IMR-90 (cell line): ENCODE measurements around the gene PFDN5. TPM values are rescaled to one million over a fixed set of nuclear protein-coding genes. Genes with fewer than 3 reads are reported as not detected.

Source experiments
- ATAC-seq: fragments of 200-7000 bp; cut with Tn5 transposase; 2 replicates; pipeline ENCODE4 v1.9.1; 2020; ENCODE audit warnings: low read depth, mild to moderate bottlenecking, moderate library complexity
- BruUV-seq: library from RNA; stranded (reverse); fragments of 400-500 nt; replicated peaks from 2 replicates; lab custom pipeline; 2021; lab: Mats Ljungman, UMichigan
- CTCF ChIA-PET: fragments of 300-600 bp; formaldehyde crosslinking; extraction: SDS; loops from one replicate; lab custom pipeline; 2021; ENCODE audit warnings: antibody characterized with exemption; lab: Yijun Ruan, JAX
- POLR2A ChIA-PET: fragments of 300-600 bp; sonication (Branson Sonifier 250); formaldehyde crosslinking; loops from one replicate; lab custom pipeline; 2022; ENCODE audit warnings: antibody characterized with exemption; ENCODE audit not compliant: unreplicated experiment; lab: Charles Lee
- DNase-seq: peaks from one replicate; pipeline ENCODE4 v3.0.0; 2013
- H2AFZ ChIP-seq: replicated peaks from 2 replicates; pipeline ENCODE3; 2013; ENCODE audit warnings: low read length, mild to moderate bottlenecking; ENCODE audit not compliant: poor library complexity
- H2AK5ac ChIP-seq: 2 replicates; pipeline ENCODE4 v1.6.1; 2013; ENCODE audit warnings: low read depth, low read length, inconsistent platforms
- H2AK9ac ChIP-seq: replicated peaks from 2 replicates; pipeline ENCODE3; 2013; ENCODE audit warnings: mild to moderate bottlenecking, low read depth, low read length, moderate library complexity; ENCODE audit not compliant: poor library complexity
- H2BK120ac ChIP-seq: 2 replicates; pipeline ENCODE4 v1.6.1; 2013; ENCODE audit warnings: low read depth, low read length, inconsistent platforms
- H2BK15ac ChIP-seq: 3 replicates; pipeline ENCODE4 v1.6.1; 2013; ENCODE audit warnings: low read depth, low read length, inconsistent platforms
- H2BK20ac ChIP-seq: 2 replicates; pipeline ENCODE4 v1.6.1; 2013; ENCODE audit warnings: low read depth, mild to moderate bottlenecking, inconsistent platforms, low read length, moderate library complexity
- H2BK5ac ChIP-seq: 2 replicates; pipeline ENCODE4 v1.6.1; 2013; ENCODE audit warnings: mild to moderate bottlenecking, low read depth, low read length, inconsistent platforms; ENCODE audit not compliant: poor library complexity, severe bottlenecking
- H3K14ac ChIP-seq: replicated peaks from 2 replicates; pipeline ENCODE4 v1.6.1; 2013; ENCODE audit warnings: low read depth, low read length, inconsistent platforms
- H3K18ac ChIP-seq: 2 replicates; pipeline ENCODE4 v1.6.1; 2013; ENCODE audit warnings: low read depth, low read length, control low read depth
- H3K23ac ChIP-seq: 2 replicates; pipeline ENCODE4 v1.6.1; 2013; ENCODE audit warnings: low read depth, low read length, inconsistent platforms
- H3K27ac ChIP-seq: 2 replicates; pipeline ENCODE4 v1.5.1; 2013; ENCODE audit warnings: mild to moderate bottlenecking, control low read depth, low read length; ENCODE audit not compliant: insufficient read depth
- H3K27me3 ChIP-seq: 2 replicates; pipeline ENCODE4 v1.6.1; 2013; ENCODE audit warnings: low read length; ENCODE audit not compliant: control insufficient read depth, insufficient read depth
- H3K36me3 ChIP-seq: 2 replicates; pipeline ENCODE4 v1.6.1; 2013; ENCODE audit warnings: low read length, mixed read lengths; ENCODE audit not compliant: control insufficient read depth, insufficient read depth
- H3K4ac ChIP-seq: 2 replicates; pipeline ENCODE4 v1.6.1; 2013; ENCODE audit warnings: low read depth, low read length, inconsistent platforms
- H3K4me1 ChIP-seq: 2 replicates; pipeline ENCODE4 v1.6.1; 2013; ENCODE audit warnings: low read length, mixed read lengths; ENCODE audit not compliant: control insufficient read depth, insufficient read depth
- H3K4me2 ChIP-seq: 2 replicates; pipeline ENCODE4 v1.6.1; 2013; ENCODE audit warnings: low read depth, mild to moderate bottlenecking, control low read depth, low read length, moderate library complexity
- H3K4me3 ChIP-seq: 2 replicates; pipeline ENCODE4 v1.5.1; 2013; ENCODE audit warnings: low read depth, mild to moderate bottlenecking, control low read depth, low read length, moderate library complexity; ENCODE audit not compliant: insufficient read depth
- H3K56ac ChIP-seq: 2 replicates; pipeline ENCODE4 v1.6.1; 2013; ENCODE audit warnings: low read length, inconsistent platforms; ENCODE audit not compliant: insufficient read depth; ENCODE audit errors: extremely low read depth
- H3K79me1 ChIP-seq, 2 experiments: 2 replicates each; pipeline ENCODE4 v1.6.1; 2013; ENCODE audit warnings: low read length in 2 of 2, inconsistent platforms in 1 of 2, low read depth in 1 of 2
- H3K9ac ChIP-seq: 2 replicates; pipeline ENCODE4 v1.6.1; 2013; ENCODE audit warnings: low read depth, low read length, control low read depth
- H3K9me1 ChIP-seq: 2 replicates; pipeline ENCODE4 v1.6.1; 2013; ENCODE audit warnings: low read length, inconsistent platforms; ENCODE audit not compliant: insufficient read depth
- H3K9me3 ChIP-seq: 2 replicates; pipeline ENCODE4 v1.6.1; 2013; ENCODE audit warnings: low read length; ENCODE audit not compliant: control insufficient read depth, insufficient read depth
- H4K20me1 ChIP-seq: 2 replicates; pipeline ENCODE4 v1.6.1; 2013; ENCODE audit warnings: low read length, inconsistent platforms; ENCODE audit not compliant: insufficient read depth
- H4K5ac ChIP-seq: 2 replicates; pipeline ENCODE4 v1.6.1; 2013; ENCODE audit warnings: mild to moderate bottlenecking, low read depth, low read length, control low read depth
- H4K8ac ChIP-seq, 2 experiments: 2 replicates each; pipeline ENCODE4 v1.6.1; 2013; ENCODE audit warnings: low read depth in 2 of 2, low read length in 2 of 2, control low read depth in 1 of 2, inconsistent platforms in 1 of 2
- H4K91ac ChIP-seq: 2 replicates; pipeline ENCODE4 v1.6.1; 2013; ENCODE audit warnings: low read depth, low read length, inconsistent platforms; ENCODE audit not compliant: insufficient read depth
- CEBPB ChIP-seq: IDR thresholded peaks from 2 replicates; pipeline ENCODE4 v1.6.1; 2012; ENCODE audit warnings: low read depth, low read length, improper control_type of control experiment
- CTCF ChIP-seq: conservative IDR thresholded peaks from 2 replicates; pipeline ENCODE4 v1.5.1; 2012; ENCODE audit warnings: mild to moderate bottlenecking, low read depth, low read length, improper control_type of control experiment
- RAD21 ChIP-seq: IDR thresholded peaks from 2 replicates; pipeline ENCODE4 v1.6.1; 2012; ENCODE audit warnings: low read length, improper control_type of control experiment
- RFX5 ChIP-seq: IDR thresholded peaks from 2 replicates; pipeline ENCODE4 v1.8.0; 2012; ENCODE audit warnings: low read depth, mild to moderate bottlenecking, low read length, moderate library complexity
- SMC3 ChIP-seq: fragments of 150-350 bp; IDR thresholded peaks from 2 replicates; pipeline ENCODE4 v1.6.1; 2016; ENCODE audit warnings: low read depth, mild to moderate bottlenecking, antibody characterized with exemption, low read length, moderate library complexity
- WGBS, 2 experiments: methylation state at CpG; one replicate each; pipeline versions ENCODE4 v1.1.5 to v1.1.7; 2013; ENCODE audit warnings: missing lambda C conversion rate in 2 of 2; ENCODE audit not compliant: insufficient read length in 1 of 2; ENCODE audit errors: extremely low coverage in 2 of 2; 5-methylcytosine and 5-hydroxymethylcytosine counted together
- dilution Hi-C: fragments of 300-500 bp; cut with HindIII; formaldehyde crosslinking; loops from one replicate; pipeline ENCODE4 v1.14.3; 2018; ENCODE audit warnings: low sequenced_read_pairs; ENCODE audit not compliant: unreplicated experiment
- in situ Hi-C: fragments of 300-500 bp; cut with MboI; formaldehyde crosslinking; loops from 3 replicates; pipeline ENCODE4 v1.14.3; 2019; ENCODE audit warnings: low sequenced_read_pairs, inconsistent platforms, mixed read lengths
- intact Hi-C: fragments of 100-400 bp; cut with micrococcal nuclease; formaldehyde crosslinking; loops from 2 replicates; pipeline ENCODE4 v1.10.0; 2022
- polyA plus RNA-seq, 3 experiments: library from polyadenylated mRNA; depleted of rRNA; stranded (reverse); fragments of >200 nt; gene quantifications; 2 replicates each; pipeline ENCODE4 v1.2.3, GENCODE V29; 2012; ENCODE audit warnings: low replicate concordance in 1 of 3
- total RNA-seq: library from RNA; depleted of rRNA; stranded (reverse); fragments of >200 nt; gene quantifications from 2 replicates; pipeline ENCODE4 v1.2.3, GENCODE V29; 2012

The PFDN5 gene
- total and polyA plus RNA-seq, 2 of the 4 experiments (the other 2 are of a cell fraction), result 1,011 to 1,338 TPM

DNA sequence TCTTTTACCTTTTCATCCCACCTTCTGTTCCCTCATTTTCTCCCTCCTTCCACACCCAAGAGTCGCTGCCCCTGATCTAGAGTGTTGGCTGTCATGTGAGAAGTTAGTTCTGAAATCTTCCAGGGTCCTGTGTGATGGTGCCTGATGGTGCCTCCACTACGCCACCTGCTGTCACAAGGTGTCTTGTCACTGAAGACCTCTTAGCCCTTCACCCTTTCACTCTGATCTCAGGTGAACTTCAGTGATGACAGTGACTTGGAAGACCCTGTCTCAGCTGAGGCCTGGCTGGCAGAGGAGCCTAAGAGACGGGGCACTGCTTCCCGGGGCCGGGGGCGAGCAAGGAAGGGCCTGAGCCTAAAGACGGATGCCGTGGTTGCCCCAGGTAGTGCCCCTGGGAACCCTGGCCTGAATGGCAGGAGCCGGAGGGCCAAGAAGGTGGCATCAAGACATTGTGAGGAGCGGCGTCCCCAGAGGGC lies 7.6 kb upstream of the PFDN5 start:
- peaks cover 2% of the 10 kb centered on the region for H3K36me3 ChIP-seq
- peak; percentile 85 for TF ChIP-seq SMC3
- TF ChIP-seq RAD21, result peak; percentile 75
- no peak for TF ChIP-seq RFX5
- peak; percentile 71 for TF ChIP-seq CTCF
- no peak for TF ChIP-seq CEBPB
- in situ Hi-C loops, result loop anchor here (5.0 kb wide), 1 partner anchor 75 kb away; no protein-coding TSS in a partner anchor

More for the DNA sequence above, 7.6 kb upstream of the PFDN5 start:
- WGBS, 2 experiments, result 91% methylated on average over 9 of the region's 11 CpGs; no CpG with 5 or more reads in 1 of the 2 experiments
- no peak overlapping the region for H3K4me3 ChIP-seq
- no peak overlapping the region for H4K91ac ChIP-seq
- H2AFZ ChIP-seq, result peak overlapping the region; percentile 53
- intact Hi-C loops (loop anchor here (1.0 kb wide), 2 partner anchors 69 to 74 kb away; no protein-coding TSS in a partner anchor), dilution Hi-C loops (no loop called here)
- H4K5ac ChIP-seq, result no peak overlapping the region
- ATAC-seq, result peak; percentile 84
- H3K27me3 ChIP-seq, result no peaks in the 10 kb centered on the region
- H3K4me2 ChIP-seq, result no peak overlapping the region
- POLR2A ChIA-PET, result no interaction called here
- no peak overlapping the region for H2BK15ac ChIP-seq
- peak overlapping the region; percentile 2 for H2BK5ac ChIP-seq
- no peak overlapping the region for H3K18ac ChIP-seq
- H3K9me1 ChIP-seq, result peaks cover 10% of the 10 kb centered on the region; the same call in 1 of the 2 replicates
- DNase-seq, result peak; percentile 61
- no peaks in the 10 kb centered on the region for H4K20me1 ChIP-seq
- H2BK20ac ChIP-seq, result no peak overlapping the region
- H3K27ac ChIP-seq, result no peak overlapping the region
- H3K23ac ChIP-seq, result no peak overlapping the region
- peak overlapping the region; percentile 36; the same call in 1 of the 2 replicates for H2AK5ac ChIP-seq
- peaks cover 22% of the 10 kb centered on the region for H3K4me1 ChIP-seq
- H3K56ac ChIP-seq, result no peak overlapping the region
- H3K14ac ChIP-seq, result no peak overlapping the region
- H4K8ac ChIP-seq, result no peak overlapping the region
- CTCF ChIA-PET, result interaction anchor here (1.0 to 1.6 kb wide), 5 partner anchors 19 to 222 kb away, joined by 3 to 5 read pairs (median 3); no protein-coding TSS in a partner anchor
- no peaks in the 10 kb centered on the region for H3K9me3 ChIP-seq
- peak overlapping the region; percentile 81 for H2AK9ac ChIP-seq
- BruUV-seq, result no TSS peak
- peaks cover 0 to 28% of the 10 kb centered on the region in 2 experiments; a peak in 2 of 4 replicates for H3K79me1 ChIP-seq
- no peak overlapping the region for H2BK120ac ChIP-seq
- no peak overlapping the region for H3K9ac ChIP-seq
- H3K4ac ChIP-seq, result no peak overlapping the region
